Keratinocyte (primary cell): ENCODE measurements around the gene CASR.

Source experiments
- CTCF ChIP-seq, 3 experiments: IDR thresholded peaks in 1 of 3; conservative IDR thresholded peaks in 1 of 3; optimal IDR thresholded peaks in 1 of 3; 2 replicates in 2 of 3; 3 replicates in 1 of 3; pipeline versions ENCODE3 to v1.5.1; 2011; ENCODE audit warnings: low read length in 3 of 3, mild to moderate bottlenecking in 3 of 3, moderate library complexity in 2 of 3, control low read depth in 1 of 3, inconsistent platforms in 1 of 3; ENCODE audit not compliant: insufficient read depth in 2 of 3; ENCODE audit errors: extremely low read depth in 1 of 3
- EZH2 ChIP-seq: IDR thresholded peaks from one replicate; pipeline ENCODE4 v1.6.1; 2012; ENCODE audit warnings: inconsistent platforms, mild to moderate bottlenecking, low read length, moderate library complexity

GRCh38 chr3:122227036-122227781, 43.7 kb downstream of the CASR start:
- TF ChIP-seq CTCF (optimal IDR thresholded peaks at IDR 0.05 in 1 of 3, IDR thresholded peaks at IDR 0.05 in 1 of 3, conservative IDR thresholded peaks at IDR 0.05 in 1 of 3; ENCODE audit: extremely low read depth in 1 of 3, insufficient read depth in 2 of 3, low read length in 3 of 3) (no peak), EZH2 (no peak)
